ENCODE measurements around the gene REEP3. TPM values are rescaled to one million over a fixed set of nuclear protein-coding genes. Genes with fewer than 3 reads are reported as not detected.

The REEP3 gene
- total and polyA plus RNA-seq, 2 of the 8 experiments (the other 6 are each of a cell fraction or from before 2014, with no cell fraction given) = 5.8 to 31.5 TPM

- TF ChIP-seq CEBPB (IDR thresholded peaks at IDR 0.05; ENCODE audit: low read depth, low read length) (no peak), MAX (IDR thresholded peaks at IDR 0.05) (0 out of 2 replicates have a peak, but pooled peaks have one; percentile 18), RAD21 (IDR thresholded peaks at IDR 0.05 in 1 of 2, conservative IDR thresholded peaks at IDR 0.05 in 1 of 2; ENCODE audit: low read depth in 2 of 2, low read length in 2 of 2) (0 out of 4 replicates have a peak, but pooled peaks of 1 of the 2 experiments have one; percentile 14)
- Histone ChIP-seq H3K23ac (ENCODE audit: insufficient read length) (no peak overlapping the region), H2BK5ac (ENCODE audit: low read depth, low read length) (no peak overlapping the region), H3K4me2 (ENCODE audit: insufficient read depth in 1 of 2, low read depth in 2 of 2, low read length in 2 of 2) (no peak overlapping the region), H2AK5ac (ENCODE audit: low read depth, low read length) (no peak overlapping the region), H4K8ac (ENCODE audit: extremely low read depth, insufficient read depth, low read length) (no peak overlapping the region), H3K27ac (ENCODE audit: low read depth, low read length) (no peak overlapping the region), H3K56ac (replicated peaks; ENCODE audit: insufficient read length, low read depth, low read length) (no peak overlapping the region), H3K14ac (ENCODE audit: insufficient read length) (no peak overlapping the region), H3K18ac (ENCODE audit: extremely low read depth, low read length) (no peak overlapping the region), H3K79me2 (ENCODE audit: control insufficient read depth in 1 of 2, insufficient read depth in 2 of 2, low read length in 2 of 2) (no peaks in the 10 kb centered on the region), H3K27me3 (replicated peaks in 1 of 4; ENCODE audit: control insufficient read depth in 3 of 4, extremely low read depth in 1 of 4, insufficient read depth in 3 of 4, low read length in 3 of 4) (no peaks in the 10 kb centered on the region), H3K4ac (replicated peaks; ENCODE audit: insufficient read length, low read depth, low read length) (no peak overlapping the region), H3K36me3 (ENCODE audit: control insufficient read depth in 2 of 4, insufficient read depth in 4 of 4, low read length in 3 of 4) (peaks cover 0 to 7% (median 1%) of the 10 kb centered on the region in 4 experiments; a peak in 2 of 8 replicates), H3K4me1 (replicated peaks in 1 of 4; ENCODE audit: control insufficient read depth in 3 of 4, insufficient read depth in 4 of 4, low read length in 3 of 4) (no peaks in the 10 kb centered on the region), H2BK15ac (ENCODE audit: low read length) (no peak overlapping the region), H2BK120ac (replicated peaks; ENCODE audit: low read depth, low read length) (no peak overlapping the region), H3K79me1 (ENCODE audit: low read depth, low read length) (no peaks in the 10 kb centered on the region), H4K20me1 (replicated peaks in 1 of 2; ENCODE audit: control insufficient read depth in 1 of 2, insufficient read depth in 2 of 2, low read length in 2 of 2) (no peaks in the 10 kb centered on the region), H2AFZ (ENCODE audit: low read length) (no peak overlapping the region), H3K23me2 (ENCODE audit: low read depth, low read length) (no peaks in the 10 kb centered on the region), H4K91ac (replicated peaks; ENCODE audit: insufficient read length, low read length) (no peak overlapping the region), H4K5ac (ENCODE audit: insufficient read length, low read depth, low read length) (no peak overlapping the region), H3K9me3 (ENCODE audit: insufficient read depth in 2 of 2, low read depth in 1 of 2, low read length in 1 of 2) (no peaks in the 10 kb centered on the region), H3K4me3 (ENCODE audit: extremely low read depth in 1 of 4, insufficient read depth in 2 of 4, low read depth in 3 of 4, low read length in 4 of 4) (no peak overlapping the region), H2BK12ac (ENCODE audit: low read depth, low read length) (no peak overlapping the region), H3K9ac (replicated peaks in 1 of 4; ENCODE audit: extremely low read depth in 1 of 4, low read depth in 3 of 4, low read length in 3 of 4) (no peak overlapping the region), H2BK20ac (ENCODE audit: low read length) (no peak overlapping the region)
- CTCF ChIA-PET (ENCODE audit: partially characterized antibody) = interaction anchor here (1.0 to 1.6 kb wide), 2 partner anchors 26 to 114 kb away, joined by 3 to 5 read pairs; no protein-coding TSS in a partner anchor
- POLR2A ChIA-PET (ENCODE audit: partially characterized antibody) = interaction anchor here (1.1 kb wide), 1 partner anchor 63 kb away, joined by 3 read pairs; no protein-coding TSS in a partner anchor
- 67% methylated on average over 3 of the region's 3 CpGs; no CpG with 5 or more reads in 1 of the 2 experiments for WGBS, 2 experiments (ENCODE audit: extremely low coverage in 1 of 2, insufficient coverage in 1 of 2, insufficient read length in 1 of 2, insufficient replicate concordance in 2 of 2, low coverage in 1 of 2, low lambda C conversion rate in 2 of 2, missing lambda C conversion rate in 1 of 2)
- DNase-seq (ENCODE audit: low read depth in 1 of 2, low spot score in 2 of 2) = no peak
- FAIRE-seq = no peak
Measured at GRCh38 chr10:63605197-63605967, 84.2 kb downstream of the REEP3 start.

Data from H1 (cell line).